SK-N-SH treated with all-trans-retinoic acid at 6 μM for 48 hours (cell line): Measurements from ENCODE around the gene PSEN1.

Experiments used
- ATAC-seq: fragments of 200-7000 bp; cut with Tn5 transposase; 3 replicates; pipeline ENCODE4 v1.9.1; 2020; ENCODE audit warnings: mild to moderate bottlenecking, moderate library complexity
- ARNTL ChIP-seq: fragments of 450-650 bp; formaldehyde crosslinking; IDR thresholded peaks from 2 replicates; pipeline ENCODE4 v1.5.0; 2020; ENCODE audit warnings: low read depth, mild to moderate bottlenecking, moderate library complexity, borderline replicate concordance
- BACH2 ChIP-seq: fragments of 250-450 bp; sonication (Bioruptor Pico); IDR thresholded peaks from 2 replicates; pipeline ENCODE4 v1.9.0; 2021; ENCODE audit warnings: mild to moderate bottlenecking, borderline replicate concordance
- CSDC2 ChIP-seq: fragments of 250-450 bp; sonication (Bioruptor Pico); IDR thresholded peaks from 2 replicates; pipeline ENCODE4 v1.5.0; 2020; ENCODE audit warnings: mild to moderate bottlenecking, moderate library complexity
- ESRRG ChIP-seq: fragments of 250-450 bp; sonication (Bioruptor Pico); IDR thresholded peaks from 2 replicates; pipeline ENCODE4 v1.6.1; 2021; ENCODE audit warnings: mild to moderate bottlenecking
- GLIS3 ChIP-seq: fragments of 250-450 bp; sonication (Bioruptor Pico); IDR thresholded peaks from 2 replicates; pipeline ENCODE4 v1.5.0; 2020; ENCODE audit warnings: mild to moderate bottlenecking, moderate library complexity
- ISL1 ChIP-seq: fragments of 250-450 bp; sonication (Bioruptor Pico); IDR thresholded peaks from 2 replicates; pipeline ENCODE4 v2.1.2; 2022; ENCODE audit warnings: mild to moderate bottlenecking, moderate library complexity
- OSR1 ChIP-seq: fragments of 250-450 bp; sonication (Bioruptor Pico); IDR thresholded peaks from 2 replicates; pipeline ENCODE4 v1.8.0; 2022; ENCODE audit warnings: moderate library complexity, mild to moderate bottlenecking, inconsistent platforms
- RARB ChIP-seq: fragments of 250-450 bp; sonication (Bioruptor Pico); IDR thresholded peaks from 2 replicates; pipeline ENCODE4 v1.8.0; 2021; ENCODE audit warnings: mild to moderate bottlenecking, moderate library complexity
- TCF4 ChIP-seq: fragments of 250-450 bp; sonication (Bioruptor Pico); IDR thresholded peaks from 2 replicates; pipeline ENCODE4 v1.8.0; 2021; ENCODE audit warnings: mild to moderate bottlenecking, moderate library complexity, borderline replicate concordance
- TOX ChIP-seq: fragments of 250-450 bp; sonication (Bioruptor Pico); IDR thresholded peaks from 2 replicates; pipeline ENCODE4 v1.8.0; 2021; ENCODE audit warnings: mild to moderate bottlenecking, moderate library complexity, borderline replicate concordance
- ZC3H10 ChIP-seq: fragments of 250-450 bp; sonication (Bioruptor Pico); IDR thresholded peaks from 2 replicates; pipeline ENCODE4 v1.5.1; 2021; ENCODE audit warnings: mild to moderate bottlenecking, moderate library complexity
- ZFP3 ChIP-seq: fragments of 250-450 bp; sonication (Bioruptor Pico); IDR thresholded peaks from 2 replicates; pipeline ENCODE4 v1.5.0; 2020; ENCODE audit warnings: mild to moderate bottlenecking, moderate library complexity
- ZFP30 ChIP-seq: fragments of 450-650 bp; formaldehyde crosslinking; IDR thresholded peaks from 2 replicates; pipeline ENCODE4 v1.5.0; 2022; ENCODE audit warnings: mild to moderate bottlenecking, moderate library complexity
- ZNF565 ChIP-seq: fragments of 450-650 bp; formaldehyde crosslinking; conservative IDR thresholded peaks from 2 replicates; pipeline ENCODE4 v1.5.0; 2020; ENCODE audit warnings: low read depth, mild to moderate bottlenecking, moderate library complexity
- TF ChIP-seq, protein P1 (sequence below): fragments of 250-450 bp; sonication (Bioruptor Pico); IDR thresholded peaks from 2 replicates; pipeline ENCODE4 v1.8.0; 2021; ENCODE audit warnings: low read depth, mild to moderate bottlenecking, moderate library complexity, borderline replicate concordance
- TF ChIP-seq, protein P2 (sequence below): fragments of 250-450 bp; sonication (Bioruptor Pico); IDR thresholded peaks from 2 replicates; pipeline ENCODE4 v1.5.1; 2021; ENCODE audit warnings: mild to moderate bottlenecking, moderate library complexity
- TF ChIP-seq, protein P3 (sequence below): fragments of 250-450 bp; sonication (Bioruptor Pico); IDR thresholded peaks from 2 replicates; pipeline ENCODE4 v1.8.0; 2020; ENCODE audit warnings: mild to moderate bottlenecking, moderate library complexity, borderline replicate concordance
- TF ChIP-seq, protein P4 (sequence below): fragments of 250-450 bp; sonication (Bioruptor Pico); IDR thresholded peaks from 2 replicates; pipeline ENCODE4 v1.5.0; 2020; ENCODE audit warnings: mild to moderate bottlenecking, moderate library complexity

PSEN1 gene

DNA sequence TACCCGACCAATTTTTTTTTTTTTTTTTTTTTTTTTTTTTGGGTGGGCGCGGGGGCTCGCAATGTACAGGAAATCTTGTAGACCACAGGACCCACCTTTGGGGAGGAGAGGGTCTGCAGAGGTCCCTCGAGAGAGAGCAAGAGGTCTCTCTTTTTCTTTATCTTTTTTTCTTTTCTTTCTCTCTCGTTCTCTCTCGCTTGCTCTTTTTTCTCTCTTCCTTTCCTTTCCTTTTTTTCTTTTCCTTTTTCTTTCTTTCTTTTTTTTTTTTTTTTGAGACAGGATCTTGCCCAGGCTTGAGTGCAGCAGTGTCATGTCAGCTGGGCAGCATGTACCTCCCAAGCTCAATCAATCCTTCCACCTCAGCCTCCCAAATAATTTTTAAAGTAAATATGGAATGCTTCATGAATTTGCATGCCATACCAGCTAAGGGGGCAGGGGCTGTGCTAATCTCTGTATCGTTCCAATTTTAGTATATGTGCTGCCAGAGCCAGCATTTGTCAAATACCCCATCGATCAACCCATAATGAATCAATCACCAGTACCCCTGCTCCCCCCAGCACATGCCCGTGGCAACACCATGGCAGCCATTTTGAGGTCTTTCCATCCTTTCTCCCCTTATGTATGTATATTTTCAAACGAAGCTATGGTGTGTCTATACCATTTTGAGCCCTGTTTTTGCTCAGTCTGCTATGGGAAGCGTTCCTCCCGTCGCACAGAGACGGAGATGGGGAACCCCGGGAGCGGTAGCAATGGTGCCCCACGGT lies 110.3 kb downstream of the PSEN1 start (continued):
- TF ChIP-seq, protein P1, sequence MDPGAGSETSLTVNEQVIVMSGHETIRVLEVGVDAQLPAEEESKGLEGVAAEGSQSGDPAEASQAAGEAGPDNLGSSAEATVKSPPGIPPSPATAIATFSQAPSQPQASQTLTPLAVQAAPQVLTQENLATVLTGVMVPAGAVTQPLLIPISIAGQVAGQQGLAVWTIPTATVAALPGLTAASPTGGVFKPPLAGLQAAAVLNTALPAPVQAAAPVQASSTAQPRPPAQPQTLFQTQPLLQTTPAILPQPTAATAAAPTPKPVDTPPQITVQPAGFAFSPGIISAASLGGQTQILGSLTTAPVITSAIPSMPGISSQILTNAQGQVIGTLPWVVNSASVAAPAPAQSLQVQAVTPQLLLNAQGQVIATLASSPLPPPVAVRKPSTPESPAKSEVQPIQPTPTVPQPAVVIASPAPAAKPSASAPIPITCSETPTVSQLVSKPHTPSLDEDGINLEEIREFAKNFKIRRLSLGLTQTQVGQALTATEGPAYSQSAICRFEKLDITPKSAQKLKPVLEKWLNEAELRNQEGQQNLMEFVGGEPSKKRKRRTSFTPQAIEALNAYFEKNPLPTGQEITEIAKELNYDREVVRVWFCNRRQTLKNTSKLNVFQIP (CRISPR knock-in tag): no peak
- TF ChIP-seq CSDC2 (CRISPR knock-in tag): no peak
- TF ChIP-seq ARNTL: no peak
- TF ChIP-seq ESRRG: no peak
- no peak for TF ChIP-seq GLIS3 (CRISPR knock-in tag)
- TF ChIP-seq ZNF565 (CRISPR knock-in tag): no peak
- no peak for TF ChIP-seq ZC3H10

DNA sequence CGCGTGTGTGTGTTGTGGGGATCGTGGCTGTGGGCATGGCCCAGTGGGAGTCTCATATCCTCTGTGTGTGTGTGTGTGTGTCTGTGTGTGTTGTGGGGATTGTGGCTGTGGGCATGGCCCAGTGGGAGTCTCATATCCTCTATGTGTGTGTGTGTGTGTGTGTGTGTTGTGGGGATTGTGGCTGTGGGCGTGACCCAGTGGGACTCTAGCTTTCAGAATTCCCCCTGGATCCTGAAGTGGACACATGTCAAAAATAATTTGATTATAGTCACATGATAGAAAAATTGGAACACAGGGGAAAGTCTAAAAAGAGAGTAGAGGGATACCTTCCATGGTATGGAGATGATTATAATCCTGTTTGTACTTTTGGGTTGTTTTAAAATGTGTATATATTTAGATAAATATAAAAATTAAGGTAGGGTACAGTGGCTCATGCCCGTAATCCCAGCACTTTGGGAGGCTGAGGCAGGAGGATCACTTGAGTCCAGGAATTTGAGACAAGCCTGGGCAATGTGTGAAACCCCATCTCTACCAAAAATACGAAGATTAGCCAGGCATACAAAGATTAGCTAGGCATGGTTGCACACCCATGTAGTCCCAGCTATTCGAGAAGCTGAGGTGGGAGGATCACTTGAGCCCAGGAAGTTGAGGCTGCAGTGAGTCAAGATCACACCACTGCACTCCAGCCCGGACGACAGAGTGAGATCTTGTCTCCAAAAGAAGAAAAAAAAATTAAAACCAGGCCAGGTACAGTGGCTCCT lies 112.0 kb downstream of the PSEN1 start:
- no peak for ATAC-seq
- TF ChIP-seq, protein P2, sequence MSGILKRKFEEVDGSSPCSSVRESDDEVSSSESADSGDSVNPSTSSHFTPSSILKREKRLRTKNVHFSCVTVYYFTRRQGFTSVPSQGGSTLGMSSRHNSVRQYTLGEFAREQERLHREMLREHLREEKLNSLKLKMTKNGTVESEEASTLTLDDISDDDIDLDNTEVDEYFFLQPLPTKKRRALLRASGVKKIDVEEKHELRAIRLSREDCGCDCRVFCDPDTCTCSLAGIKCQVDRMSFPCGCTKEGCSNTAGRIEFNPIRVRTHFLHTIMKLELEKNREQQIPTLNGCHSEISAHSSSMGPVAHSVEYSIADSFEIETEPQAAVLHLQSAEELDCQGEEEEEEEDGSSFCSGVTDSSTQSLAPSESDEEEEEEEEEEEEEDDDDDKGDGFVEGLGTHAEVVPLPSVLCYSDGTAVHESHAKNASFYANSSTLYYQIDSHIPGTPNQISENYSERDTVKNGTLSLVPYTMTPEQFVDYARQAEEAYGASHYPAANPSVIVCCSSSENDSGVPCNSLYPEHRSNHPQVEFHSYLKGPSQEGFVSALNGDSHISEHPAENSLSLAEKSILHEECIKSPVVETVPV: no peak
- no peak for TF ChIP-seq ARNTL
- TF ChIP-seq ZFP3 (CRISPR knock-in tag): no peak
- TF ChIP-seq, protein P3, sequence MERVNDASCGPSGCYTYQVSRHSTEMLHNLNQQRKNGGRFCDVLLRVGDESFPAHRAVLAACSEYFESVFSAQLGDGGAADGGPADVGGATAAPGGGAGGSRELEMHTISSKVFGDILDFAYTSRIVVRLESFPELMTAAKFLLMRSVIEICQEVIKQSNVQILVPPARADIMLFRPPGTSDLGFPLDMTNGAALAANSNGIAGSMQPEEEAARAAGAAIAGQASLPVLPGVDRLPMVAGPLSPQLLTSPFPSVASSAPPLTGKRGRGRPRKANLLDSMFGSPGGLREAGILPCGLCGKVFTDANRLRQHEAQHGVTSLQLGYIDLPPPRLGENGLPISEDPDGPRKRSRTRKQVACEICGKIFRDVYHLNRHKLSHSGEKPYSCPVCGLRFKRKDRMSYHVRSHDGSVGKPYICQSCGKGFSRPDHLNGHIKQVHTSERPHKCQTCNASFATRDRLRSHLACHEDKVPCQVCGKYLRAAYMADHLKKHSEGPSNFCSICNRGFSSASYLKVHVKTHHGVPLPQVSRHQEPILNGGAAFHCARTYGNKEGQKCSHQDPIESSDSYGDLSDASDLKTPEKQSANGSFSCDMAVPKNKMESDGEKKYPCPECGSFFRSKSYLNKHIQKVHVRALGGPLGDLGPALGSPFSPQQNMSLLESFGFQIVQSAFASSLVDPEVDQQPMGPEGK (CRISPR knock-in tag): no peak
- no peak for TF ChIP-seq ISL1
- no peak for TF ChIP-seq ZC3H10
- TF ChIP-seq RARB: no peak
- no peak for TF ChIP-seq OSR1
- no peak for TF ChIP-seq CSDC2 (CRISPR knock-in tag)
- no peak for TF ChIP-seq ZFP30 (CRISPR knock-in tag)
- TF ChIP-seq TOX (CRISPR knock-in tag): no peak
- TF ChIP-seq, protein P1 (CRISPR knock-in tag): no peak
- TF ChIP-seq, all 23 proteins: peak for 0

DNA sequence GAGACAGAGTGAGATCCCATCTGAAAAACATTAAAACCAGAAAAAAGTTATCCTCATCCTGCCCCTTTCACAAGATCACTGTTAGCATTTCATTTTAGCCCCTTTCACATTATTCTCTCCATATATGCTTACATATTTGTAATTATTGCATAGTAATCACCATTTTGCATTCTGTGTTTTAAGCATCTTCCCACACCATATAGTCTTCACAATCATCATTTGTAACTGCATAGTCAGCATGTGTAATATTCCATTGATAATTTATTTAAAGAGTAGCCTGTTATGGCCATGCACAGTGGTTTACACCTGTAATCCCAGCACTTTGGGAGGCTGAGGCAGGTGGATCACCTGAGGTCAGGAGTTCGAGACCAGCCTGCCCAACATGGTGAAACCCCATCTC lies 112.8 kb downstream of the PSEN1 start:
- TF ChIP-seq, protein P4, sequence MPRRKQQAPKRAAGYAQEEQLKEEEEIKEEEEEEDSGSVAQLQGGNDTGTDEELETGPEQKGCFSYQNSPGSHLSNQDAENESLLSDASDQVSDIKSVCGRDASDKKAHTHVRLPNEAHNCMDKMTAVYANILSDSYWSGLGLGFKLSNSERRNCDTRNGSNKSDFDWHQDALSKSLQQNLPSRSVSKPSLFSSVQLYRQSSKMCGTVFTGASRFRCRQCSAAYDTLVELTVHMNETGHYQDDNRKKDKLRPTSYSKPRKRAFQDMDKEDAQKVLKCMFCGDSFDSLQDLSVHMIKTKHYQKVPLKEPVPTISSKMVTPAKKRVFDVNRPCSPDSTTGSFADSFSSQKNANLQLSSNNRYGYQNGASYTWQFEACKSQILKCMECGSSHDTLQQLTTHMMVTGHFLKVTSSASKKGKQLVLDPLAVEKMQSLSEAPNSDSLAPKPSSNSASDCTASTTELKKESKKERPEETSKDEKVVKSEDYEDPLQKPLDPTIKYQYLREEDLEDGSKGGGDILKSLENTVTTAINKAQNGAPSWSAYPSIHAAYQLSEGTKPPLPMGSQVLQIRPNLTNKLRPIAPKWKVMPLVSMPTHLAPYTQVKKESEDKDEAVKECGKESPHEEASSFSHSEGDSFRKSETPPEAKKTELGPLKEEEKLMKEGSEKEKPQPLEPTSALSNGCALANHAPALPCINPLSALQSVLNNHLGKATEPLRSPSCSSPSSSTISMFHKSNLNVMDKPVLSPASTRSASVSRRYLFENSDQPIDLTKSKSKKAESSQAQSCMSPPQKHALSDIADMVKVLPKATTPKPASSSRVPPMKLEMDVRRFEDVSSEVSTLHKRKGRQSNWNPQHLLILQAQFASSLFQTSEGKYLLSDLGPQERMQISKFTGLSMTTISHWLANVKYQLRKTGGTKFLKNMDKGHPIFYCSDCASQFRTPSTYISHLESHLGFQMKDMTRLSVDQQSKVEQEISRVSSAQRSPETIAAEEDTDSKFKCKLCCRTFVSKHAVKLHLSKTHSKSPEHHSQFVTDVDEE (CRISPR knock-in tag): no peak
- TF ChIP-seq OSR1 (no peak), TCF4 (CRISPR knock-in tag) (no peak), BACH2 (CRISPR knock-in tag) (no peak), ZNF565 (CRISPR knock-in tag) (no peak), ZFP3 (CRISPR knock-in tag) (no peak), TOX (CRISPR knock-in tag) (no peak), ZFP30 (CRISPR knock-in tag) (no peak), ARNTL (no peak), CSDC2 (CRISPR knock-in tag) (no peak)
- TF ChIP-seq, protein P3 (CRISPR knock-in tag): no peak
- TF ChIP-seq, all 23 proteins: peak for 0
- no peak for ATAC-seq
